Measurements from ENCODE around the gene TNFRSF6B.

DNA sequence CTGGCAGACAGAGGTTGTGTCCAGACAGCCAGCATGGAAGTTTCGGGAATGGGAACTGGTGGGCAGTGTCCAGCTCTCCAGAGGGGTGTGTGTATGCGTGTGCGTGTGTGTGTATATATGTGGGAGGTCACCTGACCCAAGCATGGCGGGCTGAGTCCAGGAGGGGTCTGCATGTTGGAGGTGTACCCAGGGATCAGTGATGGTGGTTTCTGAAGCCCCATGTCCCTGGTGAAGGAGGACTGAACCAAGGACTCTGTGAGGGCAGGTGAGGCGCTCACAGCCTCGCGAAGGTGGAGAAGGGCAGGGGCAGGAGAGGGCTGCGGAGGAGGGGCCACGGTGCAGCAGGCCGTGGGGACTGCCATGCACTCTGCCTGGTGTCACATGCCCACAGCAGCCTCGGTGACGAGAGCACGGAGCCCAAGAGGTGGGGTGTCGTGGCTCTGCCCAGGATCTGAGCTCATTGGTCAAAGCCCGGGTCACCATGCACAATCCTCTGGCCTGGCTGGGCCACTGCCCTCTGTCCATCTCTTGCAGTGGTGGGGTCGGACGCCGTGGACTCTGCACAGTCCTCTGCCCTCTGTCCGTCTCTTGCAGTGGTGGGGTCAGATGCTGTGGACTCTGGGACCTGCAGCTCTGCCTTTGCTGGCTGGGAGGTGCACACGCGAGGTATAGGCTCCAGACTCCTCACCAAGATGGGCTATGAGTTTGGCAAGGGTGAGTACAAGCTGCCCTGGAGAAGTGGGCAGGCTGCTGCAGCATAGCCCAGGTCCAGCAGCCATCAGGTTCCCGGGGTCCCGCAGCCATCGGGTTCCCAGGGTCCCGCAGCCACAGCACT is 37.9 kb downstream of the TNFRSF6B start:
- TF ChIP-seq FOXM1 (IDR thresholded peaks at IDR 0.05; ENCODE audit: borderline replicate concordance) (no peak), ARNT (IDR thresholded peaks at IDR 0.05) (no peak), NFRKB (IDR thresholded peaks at IDR 0.05) (no peak), BHLHE40 (IDR thresholded peaks at IDR 0.05; ENCODE audit: borderline replicate concordance) (no peak), ELF4 (IDR thresholded peaks at IDR 0.05) (no peak), HDGF (IDR thresholded peaks at IDR 0.05; ENCODE audit: borderline replicate concordance) (no peak), SUZ12 (IDR thresholded peaks at IDR 0.05) (no peak), ZNF384 (IDR thresholded peaks at IDR 0.05) (no peak), SP1 (IDR thresholded peaks at IDR 0.05) (no peak), FOXA1 (IDR thresholded peaks at IDR 0.05) (no peak), L3MBTL2 (conservative IDR thresholded peaks at IDR 0.05) (no peak), TARDBP (IDR thresholded peaks at IDR 0.05) (no peak)
- TF ChIP-seq, protein P1, sequence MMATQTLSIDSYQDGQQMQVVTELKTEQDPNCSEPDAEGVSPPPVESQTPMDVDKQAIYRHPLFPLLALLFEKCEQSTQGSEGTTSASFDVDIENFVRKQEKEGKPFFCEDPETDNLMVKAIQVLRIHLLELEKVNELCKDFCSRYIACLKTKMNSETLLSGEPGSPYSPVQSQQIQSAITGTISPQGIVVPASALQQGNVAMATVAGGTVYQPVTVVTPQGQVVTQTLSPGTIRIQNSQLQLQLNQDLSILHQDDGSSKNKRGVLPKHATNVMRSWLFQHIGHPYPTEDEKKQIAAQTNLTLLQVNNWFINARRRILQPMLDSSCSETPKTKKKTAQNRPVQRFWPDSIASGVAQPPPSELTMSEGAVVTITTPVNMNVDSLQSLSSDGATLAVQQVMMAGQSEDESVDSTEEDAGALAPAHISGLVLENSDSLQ (IDR thresholded peaks at IDR 0.05) = no peak

Measured in HEK293T (cell line).